Left lung (tissue), 10 donors: ENCODE results near the gene RFX8. TPM values are rescaled to one million over a fixed set of nuclear protein-coding genes. Genes with fewer than 3 reads are reported as not detected.

Experiments used
- ATAC-seq: fragments of 200-7000 bp; cut with Tn5 transposase; one replicate; pipeline ENCODE4 v1.9.1; 2020; ENCODE audit warnings: moderate library complexity
- DNase-seq, 4 donors: peaks; one replicate each; pipeline ENCODE4 v3.0.0-alpha.2; 2013 to 2020
- H3K27ac ChIP-seq, 2 donors: fragments of 200-600 bp; sonication (generic) in 1 of 2; one replicate each; pipeline versions ENCODE4 v1.5.0 to v1.8.0; 2020 to 2021
- H3K27me3 ChIP-seq, 2 donors: fragments of 200-600 bp; sonication (generic) in 1 of 2; one replicate each; pipeline versions ENCODE4 v1.5.0 to v1.8.0; 2020 to 2021
- H3K36me3 ChIP-seq, 2 donors: fragments of 200-600 bp; sonication (generic) in 1 of 2; one replicate each; pipeline versions ENCODE4 v1.5.0 to v1.8.0; 2020 to 2021
- H3K4me1 ChIP-seq, 2 donors: fragments of 200-600 bp; one replicate each; pipeline ENCODE4 v1.8.0; 2021
- H3K4me3 ChIP-seq, 2 donors: fragments of 200-600 bp; sonication (generic) in 1 of 2; one replicate each; pipeline versions ENCODE4 v1.5.0 to v1.8.0; 2020 to 2021; ENCODE audit warnings: mild to moderate bottlenecking in 1 of 2
- H3K9me3 ChIP-seq, 2 donors: fragments of 200-600 bp; sonication (generic) in 1 of 2; one replicate each; pipeline versions ENCODE4 v1.5.0 to v1.8.0; 2020 to 2021
- CTCF ChIP-seq, 2 donors: fragments of 200-600 bp; sonication (generic) in 1 of 2; IDR thresholded peaks; one replicate each; pipeline versions ENCODE4 v1.5.0 to v1.8.0; 2021; ENCODE audit warnings: antibody characterized with exemption in 2 of 2
- intact Hi-C, 2 donors: fragments of 100-400 bp; cut with DNase I; formaldehyde crosslinking; loops; one replicate each; pipeline versions ENCODE4 v1.11.2 to v1.14.2; 2022
- polyA plus RNA-seq, 6 donors: library from polyadenylated mRNA; unstranded; fragments of 120-200 nt; gene quantifications; one replicate each; pipeline ENCODE4 v1.2.1, GENCODE V29; 2013; ENCODE audit not compliant: insufficient read length in 6 of 6
- total RNA-seq, 2 donors: library from RNA; stranded (reverse); fragmentation: NEBNext Ultra II Directional; extraction: Animal tissue kit (Norgen Biotek cat#: 25700); gene quantifications; one replicate each; pipeline ENCODE4 v1.2.1, GENCODE V29; 2021
- donor health status: DM: no; HTN: yes; CAD: no.
- donor health status: DM: no; HTN: no; CAD: no.

Gene RFX8
- total and polyA plus RNA-seq, 8 donors: 0.41 to 1.6 (median 1.3) TPM; not detected in 1

- intact Hi-C loops: no loop called here
- H3K27ac ChIP-seq: no peak overlapping the region
- no peaks in the 10 kb centered on the region for H3K27me3 ChIP-seq
- H3K36me3 ChIP-seq: no peaks in the 10 kb centered on the region
- no peak for TF ChIP-seq CTCF (IDR thresholded peaks at IDR 0.05)
- H3K4me3 ChIP-seq: no peak overlapping the region
- ATAC-seq (peak; percentile 67), DNase-seq (peak in 1 of 4 donors; percentile 34)
- peaks cover 0 to 17% of the 10 kb centered on the region in 2 donors for H3K4me1 ChIP-seq
- H3K9me3 ChIP-seq: no peaks in the 10 kb centered on the region
These were observed 66.0 kb downstream of the RFX8 start for GRCh38 chr2:101408925-101409324.

- intact Hi-C loops: no loop called here
- Histone ChIP-seq H3K27me3 (peaks cover 0 to 7% of the 10 kb centered on the region in 2 donors), H3K27ac (peak overlapping the region in 1 of 2 donors; percentile 1), H3K9me3 (no peaks in the 10 kb centered on the region), H3K4me3 (no peak overlapping the region), H3K4me1 (peaks cover 0 to 23% of the 10 kb centered on the region in 2 donors), H3K36me3 (no peaks in the 10 kb centered on the region)
- ATAC-seq: no peak
- no peak for TF ChIP-seq CTCF (IDR thresholded peaks at IDR 0.05)
- DNase-seq: no peak
These were observed 69.5 kb downstream of the RFX8 start for GRCh38 chr2:101405351-101405899.

GRCh38 chr2:101403745-101404144, 71.2 kb downstream of the RFX8 start:
- TF ChIP-seq CTCF (IDR thresholded peaks at IDR 0.05): no peak
- DNase-seq (no peak), ATAC-seq (no peak)
- H3K27me3 ChIP-seq: peaks cover 0 to 13% of the 10 kb centered on the region in 2 donors
- intact Hi-C loops: no loop called here
- H3K9me3 ChIP-seq: no peaks in the 10 kb centered on the region
- no peak overlapping the region for H3K27ac ChIP-seq
- peaks cover 0 to 32% of the 10 kb centered on the region in 2 donors for H3K4me1 ChIP-seq
- no peak overlapping the region for H3K4me3 ChIP-seq
- no peaks in the 10 kb centered on the region for H3K36me3 ChIP-seq

- DNase-seq (no peak), ATAC-seq (no peak)
- intact Hi-C loops: no loop called here
- Histone ChIP-seq H3K27ac (no peak overlapping the region), H3K36me3 (no peaks in the 10 kb centered on the region), H3K4me1 (peaks cover 0 to 32% of the 10 kb centered on the region in 2 donors), H3K27me3 (peaks cover 0 to 23% of the 10 kb centered on the region in 2 donors), H3K9me3 (no peaks in the 10 kb centered on the region), H3K4me3 (no peak overlapping the region)
- no peak for TF ChIP-seq CTCF (IDR thresholded peaks at IDR 0.05)
These were observed 72.3 kb downstream of the RFX8 start for GRCh38 chr2:101402630-101403029.

GRCh38 chr2:101401906-101402305, 73.0 kb downstream of the RFX8 start:
- Histone ChIP-seq H3K27ac (no peak overlapping the region), H3K4me1 (peaks cover 0 to 32% of the 10 kb centered on the region in 2 donors), H3K27me3 (peaks cover 0 to 24% of the 10 kb centered on the region in 2 donors), H3K36me3 (no peaks in the 10 kb centered on the region), H3K9me3 (no peaks in the 10 kb centered on the region), H3K4me3 (no peak overlapping the region)
- no peak for DNase-seq
- no peak for TF ChIP-seq CTCF (IDR thresholded peaks at IDR 0.05)
- intact Hi-C loops: no loop called here
- no peak for ATAC-seq
